Measurements from ENCODE around the gene GRID2.

GRID2 gene

DNA sequence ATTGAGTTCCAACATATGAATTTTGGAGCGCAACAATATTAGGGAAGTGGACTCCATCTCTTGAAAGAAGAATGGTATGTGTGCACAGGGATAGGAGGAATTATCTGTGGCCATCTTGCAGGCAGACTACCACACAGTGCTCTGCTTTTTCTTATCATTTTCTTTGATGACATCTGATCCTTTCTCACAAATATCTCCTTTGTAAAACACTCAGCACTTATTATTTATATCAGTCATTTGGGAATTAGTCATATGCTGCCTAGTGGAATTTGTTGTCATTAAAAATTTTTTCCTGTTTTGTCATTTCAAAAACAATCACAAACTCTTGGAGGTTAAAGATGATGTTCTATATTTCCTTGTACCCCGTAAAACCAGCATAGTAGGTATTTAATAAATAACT, 1080.5 kb downstream of the GRID2 start:
- no peak overlapping the region for H3K27ac ChIP-seq (ENCODE audit: low read length)
- no peak overlapping the region for H3K9ac ChIP-seq (ENCODE audit: low read depth, low read length)
- H3K36me3 ChIP-seq (ENCODE audit: insufficient read depth, low read depth, low read length) = no peaks in the 10 kb centered on the region
- no peaks in the 10 kb centered on the region for H3K9me3 ChIP-seq (ENCODE audit: insufficient read depth, low read depth, low read length)
- no peak overlapping the region for H3K4me3 ChIP-seq (ENCODE audit: low read length)
- H3K27me3 ChIP-seq (ENCODE audit: insufficient read depth, low read length) = no peaks in the 10 kb centered on the region
- no peaks in the 10 kb centered on the region for H3K4me1 ChIP-seq (ENCODE audit: insufficient read depth, low read length)

GRCh38 chr4:93384887-93385286, 1081.1 kb downstream of the GRID2 start:
- H3K4me3 ChIP-seq (ENCODE audit: low read length) = no peak overlapping the region
- no peaks in the 10 kb centered on the region for H3K9me3 ChIP-seq (ENCODE audit: insufficient read depth, low read depth, low read length)
- H3K36me3 ChIP-seq (ENCODE audit: insufficient read depth, low read depth, low read length) = no peaks in the 10 kb centered on the region
- H3K27ac ChIP-seq (ENCODE audit: low read length) = no peak overlapping the region
- no peaks in the 10 kb centered on the region for H3K4me1 ChIP-seq (ENCODE audit: insufficient read depth, low read length)
- H3K27me3 ChIP-seq (ENCODE audit: insufficient read depth, low read length) = no peaks in the 10 kb centered on the region
- no peak overlapping the region for H3K9ac ChIP-seq (ENCODE audit: low read depth, low read length)

GRCh38 chr4:93394545-93395081, 1090.8 kb downstream of the GRID2 start:
- H3K9me3 ChIP-seq (ENCODE audit: insufficient read depth, low read depth, low read length) = no peaks in the 10 kb centered on the region
- no peaks in the 10 kb centered on the region for H3K4me1 ChIP-seq (ENCODE audit: insufficient read depth, low read length)
- no peak overlapping the region for H3K27ac ChIP-seq (ENCODE audit: low read length)
- no peaks in the 10 kb centered on the region for H3K36me3 ChIP-seq (ENCODE audit: insufficient read depth, low read depth, low read length)
- H3K9ac ChIP-seq (ENCODE audit: low read depth, low read length) = no peak overlapping the region
- H3K4me3 ChIP-seq (ENCODE audit: low read length) = no peak overlapping the region
- H3K27me3 ChIP-seq (ENCODE audit: insufficient read depth, low read length) = no peaks in the 10 kb centered on the region

DNA sequence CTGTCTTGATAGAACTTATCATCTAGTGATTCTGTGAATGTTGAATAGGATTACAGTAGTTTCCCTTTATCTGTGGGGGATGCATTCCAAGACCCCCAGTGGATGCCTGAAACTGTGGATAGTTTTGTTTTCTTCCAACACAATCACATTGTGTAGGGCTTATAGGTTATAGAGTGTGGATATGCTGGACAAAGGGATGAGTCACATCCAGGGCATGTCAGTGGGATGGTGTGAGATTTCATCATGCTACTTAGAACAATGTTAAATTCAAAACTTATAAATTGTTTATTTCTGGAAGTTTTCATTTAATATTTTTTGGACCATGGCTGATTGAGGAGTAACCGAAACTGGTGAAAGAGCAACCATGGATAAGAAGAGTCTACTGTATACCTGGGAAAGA, 1092.5 kb downstream of the GRID2 start:
- Histone ChIP-seq H3K27me3 (ENCODE audit: insufficient read depth, low read length) (no peaks in the 10 kb centered on the region), H3K4me3 (ENCODE audit: low read length) (no peak overlapping the region), H3K4me1 (ENCODE audit: insufficient read depth, low read length) (no peaks in the 10 kb centered on the region), H3K27ac (ENCODE audit: low read length) (no peak overlapping the region), H3K9me3 (ENCODE audit: insufficient read depth, low read depth, low read length) (no peaks in the 10 kb centered on the region), H3K9ac (ENCODE audit: low read depth, low read length) (no peak overlapping the region), H3K36me3 (ENCODE audit: insufficient read depth, low read depth, low read length) (no peaks in the 10 kb centered on the region)

DNA sequence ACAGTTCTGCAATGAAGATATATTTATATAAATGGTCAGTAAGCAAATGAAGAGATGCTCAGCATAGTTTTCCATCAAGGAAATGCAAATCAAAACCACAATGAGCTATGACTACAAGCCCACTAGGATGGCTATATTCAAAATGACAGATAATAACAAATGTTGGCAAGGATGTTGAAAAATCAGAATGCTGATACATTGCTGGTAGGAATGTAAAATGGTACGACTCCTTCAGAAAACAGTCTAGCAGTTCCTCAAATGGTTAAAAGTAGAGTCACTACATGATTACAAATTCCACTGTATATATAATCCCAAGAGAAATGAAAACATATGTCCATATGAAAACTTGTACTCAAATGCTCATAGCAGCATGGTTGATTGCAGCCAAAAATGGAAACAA, 1099.8 kb downstream of the GRID2 start:
- Histone ChIP-seq H3K9ac (ENCODE audit: low read depth, low read length) (no peak overlapping the region), H3K27ac (ENCODE audit: low read length) (no peak overlapping the region), H3K4me3 (ENCODE audit: low read length) (no peak overlapping the region), H3K36me3 (ENCODE audit: insufficient read depth, low read depth, low read length) (no peaks in the 10 kb centered on the region), H3K27me3 (ENCODE audit: insufficient read depth, low read length) (peaks cover 21% of the 10 kb centered on the region; the same call in 1 of the 2 replicates), H3K9me3 (ENCODE audit: insufficient read depth, low read depth, low read length) (no peaks in the 10 kb centered on the region), H3K4me1 (ENCODE audit: insufficient read depth, low read length) (peaks cover 14% of the 10 kb centered on the region; the same call in 1 of the 2 replicates)

DNA sequence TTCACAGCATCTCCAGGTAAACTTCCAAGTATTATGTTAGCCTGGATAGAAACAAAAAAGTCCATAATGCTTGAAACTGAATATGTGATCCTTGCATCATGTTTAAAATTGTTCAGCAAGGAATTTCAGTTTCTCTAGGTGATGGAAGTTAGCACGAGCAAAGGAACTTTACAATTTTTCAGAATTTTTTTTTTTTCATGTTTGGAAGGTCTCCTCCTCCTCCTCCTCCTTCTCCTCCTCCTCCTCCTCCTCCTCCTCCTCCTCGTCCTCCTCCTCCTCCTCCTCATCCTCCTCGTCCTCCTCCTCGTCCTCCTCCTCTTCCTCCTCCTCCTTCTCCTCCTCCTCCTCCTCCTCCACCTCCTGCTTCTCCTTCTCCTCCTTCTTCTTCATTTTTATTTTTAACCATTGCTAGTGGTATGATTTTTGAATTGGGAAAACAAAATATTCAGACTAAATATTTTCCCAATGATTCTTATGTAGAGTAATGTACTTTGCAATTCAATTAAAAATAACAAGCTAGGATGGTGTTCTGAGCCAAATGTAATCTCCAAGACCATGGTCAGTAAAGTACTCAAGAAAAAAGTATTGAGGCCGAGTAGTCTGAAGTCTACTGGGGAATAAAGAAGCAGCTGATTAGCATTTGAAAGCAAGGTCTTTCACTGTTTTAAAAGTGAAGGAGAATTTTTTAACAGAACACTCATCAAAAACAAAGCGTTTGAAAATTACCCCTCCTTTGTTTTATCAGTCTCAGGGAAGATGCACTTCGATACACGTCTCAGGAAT, 1103.9 kb downstream of the GRID2 start:
- no peaks in the 10 kb centered on the region for H3K9me3 ChIP-seq (ENCODE audit: insufficient read depth, low read depth, low read length)
- H3K36me3 ChIP-seq (ENCODE audit: insufficient read depth, low read depth, low read length) = no peaks in the 10 kb centered on the region
- H3K4me3 ChIP-seq (ENCODE audit: low read length) = peak overlapping the region; percentile 56
- H3K9ac ChIP-seq (ENCODE audit: low read depth, low read length) = no peak overlapping the region
- H3K27me3 ChIP-seq (ENCODE audit: insufficient read depth, low read length) = peaks cover 34% of the 10 kb centered on the region
- peaks cover 24% of the 10 kb centered on the region; the same call in 1 of the 2 replicates for H3K4me1 ChIP-seq (ENCODE audit: insufficient read depth, low read length)
- H3K27ac ChIP-seq (ENCODE audit: low read length) = no peak overlapping the region

DNA sequence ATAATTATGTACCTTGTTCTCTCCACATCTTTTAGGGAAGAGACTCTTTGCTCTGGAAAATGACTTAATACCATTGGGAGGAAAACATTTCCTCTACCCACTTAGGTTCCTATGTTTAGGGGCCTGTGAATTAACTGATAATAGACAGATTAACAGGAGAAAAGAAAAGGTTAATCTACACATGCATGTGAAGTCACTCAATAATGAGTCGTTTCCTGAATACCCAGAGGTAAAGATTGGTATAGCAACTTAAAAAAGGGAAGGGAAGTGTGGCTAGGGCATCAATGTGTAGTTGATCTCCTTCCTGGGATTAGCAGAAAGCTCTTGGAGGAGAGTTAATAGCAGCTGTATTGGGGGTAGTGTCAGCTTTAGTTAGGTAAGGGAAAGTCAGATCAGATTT, 1105.3 kb downstream of the GRID2 start:
- Histone ChIP-seq H3K9me3 (ENCODE audit: insufficient read depth, low read depth, low read length) (no peaks in the 10 kb centered on the region), H3K27ac (ENCODE audit: low read length) (no peak overlapping the region), H3K27me3 (ENCODE audit: insufficient read depth, low read length) (peaks cover 34% of the 10 kb centered on the region), H3K4me1 (ENCODE audit: insufficient read depth, low read length) (peaks cover 24% of the 10 kb centered on the region; the same call in 1 of the 2 replicates), H3K36me3 (ENCODE audit: insufficient read depth, low read depth, low read length) (no peaks in the 10 kb centered on the region), H3K4me3 (ENCODE audit: low read length) (peak overlapping the region; percentile 56; the same call in 1 of the 2 replicates), H3K9ac (ENCODE audit: low read depth, low read length) (no peak overlapping the region)

DNA sequence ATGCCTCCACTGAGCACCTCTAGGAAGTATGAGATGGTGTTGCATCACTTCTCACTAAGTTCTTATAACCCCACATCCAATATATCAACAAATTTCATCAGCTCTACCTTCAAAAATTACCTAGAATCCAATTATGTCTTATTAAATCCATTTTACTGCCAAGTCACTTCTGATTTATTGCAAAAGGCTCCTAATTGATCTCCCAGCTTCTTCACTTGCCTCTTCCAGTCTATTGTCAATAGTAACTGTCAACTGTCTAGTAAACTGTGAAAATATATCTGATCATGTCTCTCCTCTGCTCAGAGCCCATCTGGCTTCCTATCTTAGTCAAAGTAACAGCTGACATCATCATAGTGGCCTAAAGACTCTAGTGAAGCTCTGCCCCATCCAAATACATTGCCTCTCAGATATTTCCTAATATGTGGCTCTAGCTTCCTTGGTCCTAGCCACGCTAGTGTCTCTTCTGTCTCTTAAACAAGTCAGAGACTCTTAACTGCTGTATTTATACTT, 1110.3 kb downstream of the GRID2 start:
- Histone ChIP-seq H3K4me3 (ENCODE audit: low read length) (no peak overlapping the region), H3K9ac (ENCODE audit: low read depth, low read length) (no peak overlapping the region), H3K36me3 (ENCODE audit: insufficient read depth, low read depth, low read length) (no peaks in the 10 kb centered on the region), H3K27ac (ENCODE audit: low read length) (no peak overlapping the region), H3K4me1 (ENCODE audit: insufficient read depth, low read length) (peaks cover 14% of the 10 kb centered on the region), H3K9me3 (ENCODE audit: insufficient read depth, low read depth, low read length) (no peaks in the 10 kb centered on the region), H3K27me3 (ENCODE audit: insufficient read depth, low read length) (peaks cover 13% of the 10 kb centered on the region)

DNA sequence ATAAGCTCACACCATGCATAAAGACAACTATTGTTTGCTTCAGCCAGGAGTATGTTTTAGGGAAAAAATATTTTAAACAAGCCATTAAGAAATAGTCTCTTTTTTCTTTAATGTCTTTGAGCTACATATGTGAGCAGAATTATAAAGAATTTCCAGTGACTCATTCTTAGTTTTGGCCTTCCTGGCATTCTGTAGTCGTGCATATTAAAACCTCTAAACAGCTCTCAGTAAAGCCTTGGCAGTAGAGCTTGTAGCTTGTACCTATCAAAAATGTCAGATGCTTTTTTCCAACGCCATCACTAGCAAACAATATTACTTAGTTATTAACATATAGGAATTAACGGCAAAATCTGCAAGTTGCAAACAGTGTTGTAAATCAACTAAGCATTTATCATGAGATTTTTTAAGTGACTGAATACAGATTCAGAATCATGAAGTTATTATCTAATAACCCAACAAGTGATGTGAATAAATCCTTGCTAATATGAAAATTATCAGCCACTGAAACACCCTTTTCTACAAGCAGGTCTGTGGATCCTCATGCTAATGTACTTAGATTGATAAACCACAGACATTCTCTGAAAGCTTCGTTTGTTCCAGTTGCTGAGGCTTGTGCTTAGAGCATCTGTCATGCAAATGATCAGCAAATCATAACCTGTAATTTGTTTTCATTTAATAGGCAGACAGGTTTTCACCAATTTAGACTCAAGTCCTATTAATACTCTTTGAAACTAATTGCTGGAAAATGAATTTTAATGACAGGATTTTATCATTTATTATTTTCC, 1112.8 kb downstream of the GRID2 start:
- no peak overlapping the region for H3K4me3 ChIP-seq (ENCODE audit: low read length)
- peaks cover 8% of the 10 kb centered on the region for H3K4me1 ChIP-seq (ENCODE audit: insufficient read depth, low read length)
- no peaks in the 10 kb centered on the region for H3K27me3 ChIP-seq (ENCODE audit: insufficient read depth, low read length)
- H3K9ac ChIP-seq (ENCODE audit: low read depth, low read length) = no peak overlapping the region
- H3K36me3 ChIP-seq (ENCODE audit: insufficient read depth, low read depth, low read length) = no peaks in the 10 kb centered on the region
- no peaks in the 10 kb centered on the region for H3K9me3 ChIP-seq (ENCODE audit: insufficient read depth, low read depth, low read length)
- no peak overlapping the region for H3K27ac ChIP-seq (ENCODE audit: low read length)

GRCh38 chr4:93431371-93431770, 1127.6 kb downstream of the GRID2 start:
- no peak overlapping the region for H3K4me3 ChIP-seq (ENCODE audit: low read length)
- no peaks in the 10 kb centered on the region for H3K9me3 ChIP-seq (ENCODE audit: insufficient read depth, low read depth, low read length)
- H3K4me1 ChIP-seq (ENCODE audit: insufficient read depth, low read length) = no peaks in the 10 kb centered on the region
- H3K27me3 ChIP-seq (ENCODE audit: insufficient read depth, low read length) = no peaks in the 10 kb centered on the region
- H3K9ac ChIP-seq (ENCODE audit: low read depth, low read length) = no peak overlapping the region
- no peak overlapping the region for H3K27ac ChIP-seq (ENCODE audit: low read length)
- H3K36me3 ChIP-seq (ENCODE audit: insufficient read depth, low read depth, low read length) = no peaks in the 10 kb centered on the region

- Histone ChIP-seq H3K27me3 (ENCODE audit: insufficient read depth, low read length) (no peaks in the 10 kb centered on the region), H3K4me3 (ENCODE audit: low read length) (no peak overlapping the region), H3K9me3 (ENCODE audit: insufficient read depth, low read depth, low read length) (no peaks in the 10 kb centered on the region), H3K4me1 (ENCODE audit: insufficient read depth, low read length) (no peaks in the 10 kb centered on the region), H3K27ac (ENCODE audit: low read length) (no peak overlapping the region), H3K9ac (ENCODE audit: low read depth, low read length) (no peak overlapping the region), H3K36me3 (ENCODE audit: insufficient read depth, low read depth, low read length) (no peaks in the 10 kb centered on the region)
These were observed 1130.1 kb downstream of the GRID2 start for GRCh38 chr4:93433840-93434239.
